ENCODE measurements around the gene CYP27C1.

DNA sequence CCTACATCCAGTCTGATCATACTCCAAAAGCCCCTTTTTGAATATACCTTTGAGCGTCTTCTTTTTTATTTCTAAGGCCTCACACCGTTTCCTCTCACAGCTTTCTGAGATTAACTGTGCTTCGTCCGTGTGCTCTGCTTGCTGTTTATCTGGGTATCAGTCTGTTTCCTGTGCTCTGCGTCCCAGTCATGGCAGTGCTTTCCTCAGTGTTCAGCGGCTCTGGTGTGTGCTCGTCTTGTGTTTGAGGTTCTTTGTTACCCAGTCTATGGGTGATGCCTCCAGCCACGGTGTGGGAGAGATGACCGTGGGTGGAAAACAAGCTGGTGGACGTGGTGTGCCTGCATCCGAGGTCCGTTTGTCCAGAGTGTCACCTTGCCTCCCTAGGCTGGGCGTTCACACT, 79.6 kb downstream of the CYP27C1 start:
- TF ChIP-seq, protein P1, sequence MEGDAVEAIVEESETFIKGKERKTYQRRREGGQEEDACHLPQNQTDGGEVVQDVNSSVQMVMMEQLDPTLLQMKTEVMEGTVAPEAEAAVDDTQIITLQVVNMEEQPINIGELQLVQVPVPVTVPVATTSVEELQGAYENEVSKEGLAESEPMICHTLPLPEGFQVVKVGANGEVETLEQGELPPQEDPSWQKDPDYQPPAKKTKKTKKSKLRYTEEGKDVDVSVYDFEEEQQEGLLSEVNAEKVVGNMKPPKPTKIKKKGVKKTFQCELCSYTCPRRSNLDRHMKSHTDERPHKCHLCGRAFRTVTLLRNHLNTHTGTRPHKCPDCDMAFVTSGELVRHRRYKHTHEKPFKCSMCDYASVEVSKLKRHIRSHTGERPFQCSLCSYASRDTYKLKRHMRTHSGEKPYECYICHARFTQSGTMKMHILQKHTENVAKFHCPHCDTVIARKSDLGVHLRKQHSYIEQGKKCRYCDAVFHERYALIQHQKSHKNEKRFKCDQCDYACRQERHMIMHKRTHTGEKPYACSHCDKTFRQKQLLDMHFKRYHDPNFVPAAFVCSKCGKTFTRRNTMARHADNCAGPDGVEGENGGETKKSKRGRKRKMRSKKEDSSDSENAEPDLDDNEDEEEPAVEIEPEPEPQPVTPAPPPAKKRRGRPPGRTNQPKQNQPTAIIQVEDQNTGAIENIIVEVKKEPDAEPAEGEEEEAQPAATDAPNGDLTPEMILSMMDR (IDR thresholded peaks at IDR 0.05; ENCODE audit: low read depth, low read length): no peak
- no peak for TF ChIP-seq EZH2phosphoT487 (IDR thresholded peaks at IDR 0.05; ENCODE audit: low read depth)
